H54 (cell line): ENCODE measurements around the gene COL23A1.

Source experiments
- DNase-seq: peaks from one replicate; pipeline ENCODE4 v3.0.0; 2011; ENCODE audit warnings: low spot score, mixed read lengths; ENCODE audit not compliant: insufficient read length
- FAIRE-seq: peaks from 3 replicates; lab custom pipeline; 2011; peaks lifted over from hg19 to GRCh38; lab: Jason Lieb, UNC
- POLR2A ChIP-seq: IDR thresholded peaks from 2 replicates; pipeline ENCODE4 v1.6.1; 2011; ENCODE audit warnings: low read depth, mild to moderate bottlenecking, low read length

Gene COL23A1

DNA sequence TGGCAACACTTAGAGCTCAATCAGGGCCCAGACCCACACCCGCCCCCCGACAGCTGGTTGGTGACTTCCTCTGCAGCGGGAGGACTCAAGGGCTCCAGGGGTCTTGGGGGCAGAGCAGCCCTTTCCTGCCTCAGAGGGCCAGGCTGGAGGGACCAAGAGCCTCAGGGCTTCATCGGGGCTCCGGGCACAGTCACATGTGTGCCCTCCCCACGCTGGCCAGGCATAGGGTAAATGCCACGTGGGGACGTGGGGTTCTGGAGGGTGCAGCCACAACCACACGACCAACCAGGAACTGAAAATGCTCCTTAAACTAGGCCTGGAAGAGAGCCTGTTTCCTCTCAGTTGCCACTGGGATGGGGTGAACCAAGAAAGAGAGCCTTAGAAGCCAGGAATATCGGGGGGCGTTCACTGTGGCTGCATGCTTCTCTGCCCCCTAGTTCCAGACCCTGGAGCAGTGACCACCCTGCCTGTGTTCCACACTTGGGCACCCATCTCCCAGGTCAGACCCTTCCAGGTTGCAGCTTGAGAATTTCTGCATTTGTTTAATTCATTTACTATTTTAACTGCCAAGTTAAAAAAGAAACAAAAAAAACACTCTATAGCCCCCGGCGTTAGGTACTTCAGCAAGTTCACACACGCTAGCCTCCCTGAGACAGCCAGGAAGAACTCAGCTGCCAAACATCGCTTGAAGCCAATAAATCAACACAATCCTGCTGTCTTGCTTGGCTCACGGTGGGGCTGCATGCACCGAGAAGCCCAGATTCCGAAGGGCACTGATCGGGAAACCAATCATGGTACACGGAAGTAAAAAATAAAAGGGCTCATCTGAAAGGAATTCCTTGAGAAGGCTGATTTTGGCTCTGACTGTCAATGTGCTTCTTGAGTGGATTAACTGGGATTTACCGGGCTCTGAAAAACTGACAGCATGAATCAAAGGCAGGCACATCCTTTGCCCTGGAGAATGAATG is 301.5 kb downstream of the COL23A1 start:
- FAIRE-seq (no peak), DNase-seq (no peak)
- no peak for TF ChIP-seq POLR2A

DNA sequence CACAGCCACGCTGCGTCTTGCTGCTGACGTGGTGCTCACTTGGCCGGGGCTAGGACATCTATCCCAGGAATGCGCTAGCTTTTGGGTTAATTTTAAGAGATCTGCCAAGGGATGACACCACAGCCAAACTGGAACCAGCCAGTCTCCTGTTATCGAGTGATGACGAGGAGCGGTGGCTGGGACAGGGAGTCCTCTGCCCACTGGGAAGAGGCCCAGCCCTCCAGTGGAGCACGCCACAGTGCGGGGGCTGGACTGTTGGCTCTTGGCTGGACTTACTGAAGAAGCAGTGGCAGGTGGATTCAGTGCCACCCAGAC is 302.4 kb downstream of the COL23A1 start:
- no peak for FAIRE-seq

DNA sequence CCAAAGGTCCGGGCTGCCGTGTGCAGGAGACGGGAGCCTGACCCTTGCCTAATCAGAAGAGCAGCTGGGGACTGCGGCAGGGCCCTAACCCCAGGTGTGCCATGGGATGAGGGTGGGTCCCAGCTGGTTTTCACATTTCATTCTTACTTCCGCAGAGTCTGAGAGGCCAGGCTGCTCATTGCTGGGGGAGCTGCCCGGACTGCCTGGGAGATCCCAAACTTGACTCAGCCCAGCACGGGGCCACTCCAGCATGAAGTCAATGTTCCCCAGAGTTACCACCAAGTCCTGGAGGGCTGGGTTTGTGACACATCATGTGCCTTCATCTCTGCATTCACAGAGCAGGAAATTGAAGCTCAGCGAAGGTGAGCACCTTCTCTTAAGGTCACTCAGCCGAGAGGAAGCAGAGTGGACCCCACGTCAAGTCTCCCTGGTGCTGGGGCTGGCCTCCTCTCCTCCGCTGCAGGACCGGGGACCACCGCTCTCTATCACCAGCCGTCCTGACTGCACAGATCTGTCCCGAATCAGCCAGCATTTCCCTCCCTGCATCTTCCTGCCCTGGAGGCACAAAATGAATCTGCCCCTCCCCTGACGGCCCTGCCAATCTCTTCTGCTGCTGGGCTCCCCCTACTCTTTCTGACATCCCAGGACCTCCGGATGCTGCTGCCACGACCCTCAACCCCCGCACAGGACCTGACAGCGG is 303.0 kb downstream of the COL23A1 start:
- no peak for TF ChIP-seq POLR2A
- DNase-seq (no peak), FAIRE-seq (no peak)

More for the DNA sequence above, 302.4 kb downstream of the COL23A1 start:
- DNase-seq = no peak
- TF ChIP-seq POLR2A = no peak

DNA sequence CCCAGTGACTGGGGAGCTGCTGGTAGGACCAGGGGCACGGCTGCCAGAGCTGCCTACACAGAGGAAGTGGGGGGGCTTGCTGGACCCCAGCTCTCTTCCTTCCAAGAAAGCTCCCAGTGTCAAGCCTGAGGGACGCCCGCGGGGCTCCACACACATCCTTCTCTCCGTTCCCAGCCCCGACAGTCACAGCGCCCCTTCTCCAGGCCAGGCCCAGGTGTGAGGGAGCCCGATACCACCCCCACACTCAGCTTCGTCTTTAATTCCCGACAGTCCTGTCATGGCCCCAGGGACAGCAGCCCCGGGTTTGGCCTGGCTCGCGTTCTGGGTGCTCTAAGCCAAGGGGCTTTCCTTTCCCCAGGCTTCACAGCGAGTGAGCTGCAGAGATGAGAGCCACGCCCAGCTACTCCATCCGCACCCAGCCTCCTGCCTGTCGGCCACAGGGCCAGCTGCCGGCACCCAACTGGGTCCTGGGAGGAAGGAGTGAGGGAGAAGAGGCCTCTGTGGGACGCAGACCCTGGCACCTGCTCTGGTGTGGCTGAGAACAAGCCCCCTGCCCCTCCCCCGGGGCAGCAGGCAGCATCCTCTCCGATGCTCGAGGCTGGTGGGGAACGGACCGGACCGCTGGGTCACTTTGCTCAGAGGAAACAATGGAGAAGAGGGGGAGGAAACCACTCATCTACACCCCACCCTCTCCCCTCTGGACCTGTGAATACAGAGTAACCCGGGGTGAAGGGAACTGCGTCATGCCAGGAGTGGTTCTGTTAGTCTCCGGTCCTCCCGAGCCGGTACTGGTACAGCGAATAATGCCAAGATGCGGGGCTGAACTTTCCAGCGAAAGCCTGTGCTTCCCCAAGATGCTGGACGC is 303.7 kb downstream of the COL23A1 start:
- DNase-seq = no peak
- no peak for TF ChIP-seq POLR2A
- FAIRE-seq = no peak

DNA sequence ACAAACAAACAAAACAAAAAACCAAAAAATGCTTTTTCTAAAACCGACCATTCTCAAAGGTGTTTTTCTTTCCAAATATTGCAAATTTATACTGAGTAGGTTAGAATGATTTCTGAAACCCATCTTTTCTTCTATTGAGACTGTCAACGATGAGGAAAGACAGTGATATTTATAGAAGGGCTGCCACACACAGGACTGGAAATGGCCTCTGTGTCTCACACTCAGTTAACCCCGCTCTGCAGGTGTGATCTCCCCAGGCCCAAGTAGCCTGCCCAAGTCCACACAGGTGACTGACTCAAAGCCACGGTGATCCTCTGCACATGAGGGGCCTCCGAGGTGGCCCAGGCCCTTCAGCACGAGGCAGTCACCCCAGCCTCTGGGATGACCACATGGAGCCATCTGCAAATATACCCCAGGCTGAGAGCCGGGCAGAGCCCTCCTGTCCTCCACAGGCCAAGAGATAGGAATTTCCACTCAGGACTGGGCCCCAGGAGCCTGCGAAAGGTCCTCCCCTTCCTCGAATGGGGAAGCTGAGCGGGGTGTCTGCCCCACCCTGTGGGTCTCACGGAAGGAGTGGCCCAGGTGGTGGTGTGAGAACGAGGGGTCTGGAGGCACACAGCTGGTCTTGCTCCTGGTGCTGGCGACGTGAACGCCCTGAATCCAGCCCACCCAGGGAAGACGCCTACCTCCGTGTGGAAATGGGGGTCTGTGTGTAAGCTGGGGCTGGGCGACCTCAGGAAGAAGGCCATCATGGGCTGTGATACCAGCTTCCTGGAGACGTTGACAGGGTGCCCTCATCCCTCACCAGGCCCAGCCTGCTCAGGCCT is 304.6 kb downstream of the COL23A1 start:
- FAIRE-seq (no peak), DNase-seq (no peak)
- TF ChIP-seq POLR2A = no peak

DNA sequence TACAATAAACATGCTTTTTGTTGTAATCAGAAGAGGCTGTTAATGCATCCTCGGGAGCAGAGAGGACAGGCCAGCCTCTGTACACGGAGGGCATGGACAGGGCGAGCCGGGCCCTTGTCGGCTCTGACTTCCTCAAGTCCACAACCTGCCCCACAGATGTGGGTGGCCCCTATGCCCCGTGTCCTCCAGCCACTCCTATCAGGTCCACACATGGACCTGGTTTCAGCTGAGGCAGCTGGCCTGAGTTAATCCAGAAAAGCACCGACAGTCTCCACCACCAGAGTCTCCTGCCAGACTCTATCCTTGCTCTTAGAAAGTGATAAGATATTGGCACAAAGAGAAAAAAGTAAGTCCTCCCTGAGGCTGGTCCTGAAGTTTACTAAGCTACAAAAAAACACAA is 305.2 kb downstream of the COL23A1 start:
- TF ChIP-seq POLR2A = no peak
- FAIRE-seq (no peak), DNase-seq (no peak)

DNA sequence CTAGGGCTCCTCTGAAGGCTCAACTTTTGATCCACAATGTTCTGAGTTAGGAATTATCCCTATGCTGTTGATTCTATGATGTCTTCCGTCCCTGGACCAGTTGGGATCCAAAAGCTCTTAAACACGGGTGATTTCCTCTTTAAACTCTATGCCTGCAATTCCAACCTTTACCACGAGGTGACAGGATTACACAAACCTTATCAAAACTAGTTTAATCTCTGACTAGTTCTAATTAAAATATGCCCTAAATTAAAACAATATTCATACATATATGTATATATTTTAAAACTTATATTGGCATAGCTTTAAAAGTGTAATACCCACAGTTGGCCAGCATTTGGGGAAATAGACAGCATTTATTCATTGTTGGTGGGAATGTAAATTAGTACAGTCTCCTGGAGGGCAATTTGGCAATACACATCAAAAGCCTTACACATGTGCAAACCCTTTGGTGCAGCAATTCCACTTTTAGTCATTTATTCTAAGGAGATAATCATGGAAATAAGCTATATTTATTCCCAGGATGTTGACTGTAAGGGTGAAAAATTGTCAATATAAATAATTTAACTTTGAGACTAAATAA is 306.0 kb downstream of the COL23A1 start:
- DNase-seq (no peak), FAIRE-seq (no peak)
- no peak for TF ChIP-seq POLR2A

DNA sequence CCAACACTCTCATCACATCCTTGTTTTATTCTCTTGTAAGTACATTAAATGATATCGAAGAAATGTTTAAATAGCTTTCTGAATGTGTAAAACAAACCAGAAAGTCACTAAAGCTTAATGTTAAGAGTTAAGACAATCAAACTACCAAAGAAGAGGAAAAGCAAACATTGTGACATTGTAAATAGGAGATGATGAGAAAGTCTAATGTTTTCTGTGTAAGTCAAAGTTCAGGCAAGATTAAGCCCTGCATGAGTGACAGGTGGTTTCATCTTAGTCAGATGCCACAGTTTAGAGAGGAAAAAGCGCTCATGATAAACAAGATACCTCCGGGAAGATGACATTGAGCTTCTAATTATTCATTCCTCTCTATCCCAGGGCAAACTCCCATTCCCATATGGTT is 306.7 kb downstream of the COL23A1 start:
- no peak for FAIRE-seq
- no peak for DNase-seq
- no peak for TF ChIP-seq POLR2A

DNA sequence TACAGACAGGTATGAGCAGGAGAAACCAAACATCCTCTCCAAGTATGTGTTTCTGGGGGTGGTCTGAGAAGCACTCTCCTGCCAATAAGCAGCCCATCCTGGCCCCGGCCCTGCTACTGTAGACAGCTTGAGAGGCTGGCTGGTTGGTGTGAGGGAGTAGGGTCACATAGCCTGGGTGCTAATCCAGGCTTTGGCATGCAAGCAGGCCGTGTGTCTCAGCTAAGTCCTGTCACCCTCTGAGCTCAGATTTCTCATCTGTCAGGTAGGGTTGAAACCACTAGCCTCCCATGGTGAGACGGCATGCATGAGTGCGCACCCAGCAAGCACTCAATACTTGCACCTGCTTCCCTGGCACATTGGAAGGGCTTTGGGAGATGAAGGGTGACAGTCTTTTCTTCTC is 307.8 kb downstream of the COL23A1 start:
- FAIRE-seq = no peak
- DNase-seq = no peak
- no peak for TF ChIP-seq POLR2A

DNA sequence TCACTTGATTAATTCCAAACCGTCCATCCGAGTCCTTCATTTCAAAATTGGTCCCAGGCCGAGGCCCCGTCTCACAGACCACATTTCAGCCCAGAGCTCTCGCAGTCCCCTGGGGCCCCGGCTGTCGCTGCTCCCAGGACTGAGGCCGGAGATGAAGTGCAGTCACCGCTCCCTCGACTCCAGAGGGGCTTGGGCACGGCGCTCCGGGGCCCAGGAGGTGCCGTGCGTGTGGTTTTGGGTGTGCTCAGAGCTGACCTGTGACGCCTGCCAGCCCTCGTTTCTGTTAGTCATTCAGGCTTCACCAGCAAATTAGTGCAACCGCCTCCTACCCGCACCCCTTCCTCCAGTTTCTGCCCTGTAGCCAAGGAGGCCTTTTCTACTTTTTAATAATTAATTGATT is 308.9 kb downstream of the COL23A1 start:
- DNase-seq (no peak), FAIRE-seq (no peak)
- TF ChIP-seq POLR2A = no peak

DNA sequence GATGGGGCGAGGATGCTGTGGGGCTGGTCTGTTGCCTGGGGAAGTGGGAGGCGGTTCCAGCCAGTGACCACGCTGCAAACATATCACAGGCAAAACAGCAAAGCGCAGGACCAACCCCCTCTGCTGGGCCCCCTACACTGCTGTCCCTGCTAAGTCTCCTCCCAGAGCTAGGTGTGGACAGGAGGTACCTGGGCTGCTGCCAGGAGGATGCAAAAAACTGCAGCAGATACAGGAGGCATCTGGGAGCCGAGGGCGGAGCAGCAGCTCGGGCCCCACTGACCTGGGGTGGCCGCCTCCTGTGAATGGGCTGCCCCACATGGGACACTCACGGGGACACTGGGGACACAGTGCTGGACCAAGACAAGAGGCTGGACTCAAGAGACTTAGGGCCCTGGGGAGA is 309.6 kb downstream of the COL23A1 start:
- FAIRE-seq = no peak
- TF ChIP-seq POLR2A = no peak
- DNase-seq = no peak

DNA sequence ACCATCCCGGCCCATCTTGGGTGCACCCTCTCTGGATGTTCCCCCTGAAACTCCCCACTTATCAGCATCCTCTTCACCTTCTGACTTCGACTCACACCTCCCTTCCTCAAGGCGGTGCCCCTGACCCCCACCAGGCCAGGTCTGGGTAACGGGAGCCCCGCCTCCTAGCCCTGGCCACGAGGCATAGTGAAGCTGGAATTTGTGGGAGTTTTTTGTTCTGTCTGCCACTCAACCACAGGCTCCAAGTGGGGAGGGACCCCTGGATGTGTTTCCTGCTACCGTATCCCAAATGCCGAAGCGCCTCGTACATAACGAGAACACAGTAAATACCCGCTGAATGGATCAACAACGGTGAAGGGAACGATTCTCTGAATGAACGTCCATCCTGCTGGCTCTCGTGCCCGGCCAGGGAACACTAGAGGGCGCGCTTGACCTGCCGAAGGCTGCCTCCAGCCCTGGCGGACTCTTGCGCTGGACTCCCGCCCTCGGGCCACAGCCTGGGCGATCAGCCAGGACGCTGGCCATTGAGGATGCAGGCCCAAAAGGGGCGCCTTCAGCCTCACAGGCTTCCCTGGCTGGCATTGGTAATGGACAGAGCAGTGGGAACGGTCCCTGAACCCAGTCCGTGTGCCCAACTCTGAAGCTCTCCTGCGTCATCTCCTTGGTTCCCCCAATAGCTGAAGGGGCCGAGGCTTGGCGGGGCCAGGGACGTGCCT is 310.3 kb downstream of the COL23A1 start:
- DNase-seq (peak; percentile 86), FAIRE-seq (no peak)
- TF ChIP-seq POLR2A = no peak
